NCI-H446 treated with DMSO at 0.1 percent for 48 hours (cell line): ENCODE results near the gene AGBL4.
"Not testable (repeated sequence)": the region's sequence is repeated elsewhere in the genome, so short reads cannot be mapped to it uniquely, and the experiment has no call there.

ENCODE experiments used
- DNase-seq: peaks from one replicate; lab custom pipeline; 2025; lab: John Stamatoyannopoulos, UW

The AGBL4 gene

DNA sequence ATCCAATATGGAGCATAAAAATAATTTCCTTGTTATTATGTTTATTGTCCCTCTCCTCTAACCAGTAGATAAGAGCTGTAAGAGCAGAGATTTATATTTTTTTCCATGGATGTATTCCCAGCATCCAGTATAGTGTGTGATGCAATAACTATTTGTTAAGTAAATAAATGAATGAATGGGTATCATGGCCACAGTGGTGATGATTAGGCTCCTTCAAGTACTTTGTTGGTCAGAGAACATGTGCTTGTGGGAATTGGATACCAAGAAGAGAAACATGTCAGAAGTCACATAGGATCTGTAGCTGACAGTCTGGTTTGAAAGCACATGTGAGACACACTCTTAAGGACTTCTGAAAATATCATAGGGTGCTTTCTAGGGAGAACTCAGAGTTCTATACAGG is 588.5 kb downstream of the AGBL4 start:
- no peak for DNase-seq

DNA sequence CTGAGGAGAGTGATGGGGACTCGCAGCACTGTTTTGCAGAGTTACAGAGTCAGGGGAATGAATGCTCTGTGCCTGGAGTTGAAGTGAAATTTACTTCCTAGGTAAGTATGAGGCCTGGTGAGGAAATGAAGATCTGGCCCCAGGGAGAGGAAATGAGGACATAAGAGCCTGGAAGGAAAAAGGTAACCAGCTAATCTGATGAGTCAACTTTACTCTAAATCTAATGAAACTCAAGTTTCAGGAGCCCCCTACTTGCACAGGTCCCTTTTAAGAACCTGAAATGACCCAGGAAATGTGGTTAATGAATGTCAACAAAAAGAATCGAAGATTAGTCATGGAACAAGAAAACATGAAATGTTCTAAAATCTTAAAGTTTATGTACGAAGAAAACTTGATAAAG is 599.0 kb downstream of the AGBL4 start:
- DNase-seq = no peak

DNA sequence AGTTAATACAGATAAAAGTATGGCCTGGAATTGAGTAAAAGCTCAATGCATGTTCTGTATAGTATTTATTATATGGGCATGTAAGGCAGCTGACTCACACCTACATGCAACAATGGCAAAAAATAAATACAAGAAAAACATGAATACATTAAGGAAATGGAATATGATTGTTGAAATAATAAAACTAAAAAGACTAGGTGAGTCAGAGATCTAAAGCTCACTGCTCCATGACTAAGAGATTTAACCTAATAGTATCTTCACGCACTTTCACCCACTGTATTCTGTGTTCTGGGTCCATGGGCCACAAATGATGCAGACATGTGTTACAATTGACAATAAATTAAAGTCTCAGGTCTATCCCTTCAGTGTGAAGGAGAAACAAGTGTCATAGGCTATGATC is 607.0 kb downstream of the AGBL4 start:
- DNase-seq = no peak

- no peak for DNase-seq
Measured at GRCh38 chr1:49408346-49408745, 615.4 kb downstream of the AGBL4 start.

GRCh38 chr1:49397086-49397485 is 626.7 kb downstream of the AGBL4 start:
- DNase-seq = no peak

DNA sequence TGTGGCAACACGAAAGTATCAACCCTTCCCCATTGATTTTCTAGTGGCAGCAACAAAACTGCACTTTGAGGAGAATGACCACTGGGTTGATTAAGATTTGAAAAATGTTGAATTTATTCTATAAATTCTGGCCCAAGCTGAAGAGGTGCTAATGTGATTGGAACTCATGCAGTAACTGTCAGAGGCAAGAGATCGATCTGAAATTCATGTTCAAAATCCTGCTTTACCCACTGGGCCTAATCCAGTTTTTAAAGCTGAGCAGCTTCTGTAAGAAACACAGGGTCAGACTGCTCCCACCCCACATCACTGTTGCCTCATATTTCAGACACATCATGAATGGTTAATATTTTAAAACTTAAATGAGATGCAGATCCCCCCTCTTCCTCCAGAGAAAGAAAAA is 629.6 kb downstream of the AGBL4 start:
- no peak for DNase-seq

- no peak for DNase-seq
Measured at GRCh38 chr1:49389699-49390098, 634.1 kb downstream of the AGBL4 start.

DNA sequence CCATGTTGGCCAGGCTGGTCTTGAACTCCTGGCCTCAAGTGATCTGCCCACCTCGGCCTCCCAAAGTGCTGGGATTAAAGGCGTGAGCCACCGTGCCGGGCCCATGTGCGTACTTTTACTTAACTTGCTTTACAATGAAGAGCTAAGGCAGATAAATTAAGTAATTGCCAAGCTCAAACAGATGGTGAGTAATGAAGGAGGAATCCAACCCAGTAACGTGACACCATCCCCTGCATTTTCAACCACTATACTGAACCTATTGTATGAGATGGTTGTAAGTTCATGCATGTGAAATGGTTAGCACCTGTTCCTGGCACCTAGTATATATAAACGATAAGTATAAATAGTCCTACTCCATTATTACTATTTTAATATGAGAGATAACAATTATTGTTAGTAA is 659.1 kb downstream of the AGBL4 start:
- peak; percentile 20 for DNase-seq

DNA sequence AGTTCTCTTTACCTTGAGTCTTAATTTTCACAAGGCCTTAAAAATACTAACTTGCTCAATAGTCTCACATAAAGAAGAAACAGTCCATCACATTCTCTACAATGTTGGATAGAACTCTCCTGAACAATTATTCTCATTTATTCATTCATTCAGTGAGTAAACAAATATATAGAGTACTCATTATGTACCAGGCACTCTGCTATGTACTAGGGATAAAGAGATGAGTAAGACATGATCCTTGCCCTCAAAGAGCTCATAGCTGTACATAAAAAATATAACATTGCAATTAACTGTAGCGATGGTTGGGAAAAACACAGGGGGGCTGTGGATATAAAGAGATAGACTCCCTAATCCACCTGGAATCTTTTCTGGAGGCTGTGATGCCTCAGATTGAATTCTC is 660.1 kb downstream of the AGBL4 start:
- no peak for DNase-seq

GRCh38 chr1:49358036-49358435 is 665.7 kb downstream of the AGBL4 start:
- no peak for DNase-seq

DNA sequence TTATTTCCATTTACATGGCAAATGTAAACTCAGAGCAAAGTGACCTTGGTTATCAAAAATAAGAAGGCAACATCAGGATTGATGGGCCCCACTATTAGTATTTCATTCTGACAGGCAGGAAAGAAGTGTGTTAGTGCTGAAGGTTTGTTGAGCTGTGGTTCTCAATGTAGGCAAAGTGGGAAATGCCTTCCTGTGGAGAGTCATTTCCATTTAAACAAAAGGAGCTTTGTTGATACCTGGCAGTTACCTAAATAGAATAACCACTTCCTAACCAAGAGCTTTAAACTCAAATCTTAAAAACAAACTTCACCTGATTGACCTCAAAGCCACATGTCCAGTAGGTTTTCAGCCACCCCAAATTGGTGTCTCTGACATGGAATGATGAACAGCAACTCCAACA is 667.2 kb downstream of the AGBL4 start:
- DNase-seq = no peak

GRCh38 chr1:49351768-49352167 is 672.0 kb downstream of the AGBL4 start:
- no peak for DNase-seq

DNA sequence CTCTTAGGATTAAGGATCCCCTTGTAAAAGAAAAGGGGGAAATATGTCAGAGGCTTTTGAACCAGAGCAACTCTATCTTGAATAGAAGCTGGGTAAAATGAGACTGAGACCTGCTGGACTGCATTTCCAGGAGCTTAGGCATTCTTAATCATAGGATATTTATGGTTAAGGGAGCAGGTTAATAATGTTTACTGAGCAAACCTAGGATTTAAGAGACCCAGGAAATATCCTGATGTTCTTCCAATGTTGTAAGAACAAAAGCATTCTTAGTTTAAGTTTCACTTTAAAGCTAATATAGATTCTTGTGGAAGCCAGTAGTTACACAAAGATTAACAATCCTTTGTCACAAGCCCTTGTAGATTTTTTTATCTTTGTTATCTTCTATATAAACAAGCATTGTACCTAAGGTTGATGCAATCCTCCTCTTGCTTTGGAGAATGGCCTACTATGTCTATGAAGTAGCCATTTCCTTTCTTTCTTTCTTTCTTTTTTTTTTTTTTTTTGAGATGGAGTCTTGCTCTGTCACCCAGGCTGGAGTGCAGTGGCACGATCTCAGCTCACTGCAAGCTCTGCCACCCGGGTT is 676.9 kb downstream of the AGBL4 start:
- no peak for DNase-seq

- DNase-seq = no peak
Measured at GRCh38 chr1:49340576-49340975, 683.2 kb downstream of the AGBL4 start.

- DNase-seq = no peak
Measured at GRCh38 chr1:49339043-49339442, 684.7 kb downstream of the AGBL4 start.

DNA sequence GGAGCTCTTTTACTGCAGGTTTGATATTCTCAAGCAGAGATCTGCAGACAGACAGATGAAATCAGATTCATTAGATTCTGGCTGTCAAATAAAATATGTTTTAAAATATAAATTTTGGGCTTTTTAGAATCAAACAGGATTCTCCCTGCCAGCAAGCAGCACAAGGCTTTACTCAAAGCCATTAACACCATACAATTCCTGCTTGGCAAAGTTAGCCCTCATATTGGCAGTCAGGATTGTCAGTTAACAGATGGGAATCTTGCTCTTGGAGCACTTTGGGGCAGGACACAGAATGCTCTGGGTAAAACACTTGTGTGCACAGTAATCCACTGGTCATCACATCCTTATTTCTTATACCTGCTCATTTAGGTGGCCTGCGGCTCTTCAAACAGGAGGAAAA is 686.5 kb downstream of the AGBL4 start:
- DNase-seq = peak; percentile 21

GRCh38 chr1:49333906-49334305 is 689.8 kb downstream of the AGBL4 start:
- DNase-seq = no peak

GRCh38 chr1:49331066-49331852 is 692.5 kb downstream of the AGBL4 start:
- DNase-seq = no peak

- DNase-seq = peak; percentile 7
Measured at GRCh38 chr1:49323925-49324540, 699.7 kb downstream of the AGBL4 start.

- not testable (repeated sequence) for DNase-seq
Measured at GRCh38 chr1:49320493-49320892, 703.3 kb downstream of the AGBL4 start.

- DNase-seq = no peak
Measured at GRCh38 chr1:49319426-49319963, 704.3 kb downstream of the AGBL4 start.

DNA sequence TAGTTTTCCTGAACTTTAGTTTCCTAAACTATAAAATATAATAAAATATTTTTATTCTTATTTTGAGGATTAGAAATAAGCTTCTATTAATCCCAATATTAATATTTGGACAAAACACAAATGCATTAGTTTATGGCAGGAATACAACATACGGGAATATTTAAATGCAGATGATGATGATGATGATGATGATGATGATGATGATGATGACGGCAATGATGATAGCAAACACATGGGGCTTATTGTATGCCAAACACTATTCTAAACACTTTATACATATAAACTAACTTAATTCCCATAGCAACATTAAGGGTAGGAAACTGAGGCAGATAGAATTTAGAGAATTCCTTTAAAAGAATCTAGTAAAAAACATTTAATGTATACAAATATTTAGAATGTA is 705.5 kb downstream of the AGBL4 start:
- DNase-seq = no peak

GRCh38 chr1:49307457-49307856 is 716.3 kb downstream of the AGBL4 start:
- no peak for DNase-seq
